Inferior parietal cortex (tissue), 1 donor: ENCODE results near the gene DDX28.
"Not testable (repeated sequence)": the region's sequence is repeated elsewhere in the genome, so short reads cannot be mapped to it uniquely, and the experiment has no call there.

Experiments used
- DNase-seq: peaks from one replicate; pipeline ENCODE4 v3.0.0-alpha.2; 2016; ENCODE audit errors: extremely low spot score

DDX28 gene

GRCh38 chr16:68037841-68038597, 15.0 kb upstream of the DDX28 start:
- DNase-seq, result no peak

DNA sequence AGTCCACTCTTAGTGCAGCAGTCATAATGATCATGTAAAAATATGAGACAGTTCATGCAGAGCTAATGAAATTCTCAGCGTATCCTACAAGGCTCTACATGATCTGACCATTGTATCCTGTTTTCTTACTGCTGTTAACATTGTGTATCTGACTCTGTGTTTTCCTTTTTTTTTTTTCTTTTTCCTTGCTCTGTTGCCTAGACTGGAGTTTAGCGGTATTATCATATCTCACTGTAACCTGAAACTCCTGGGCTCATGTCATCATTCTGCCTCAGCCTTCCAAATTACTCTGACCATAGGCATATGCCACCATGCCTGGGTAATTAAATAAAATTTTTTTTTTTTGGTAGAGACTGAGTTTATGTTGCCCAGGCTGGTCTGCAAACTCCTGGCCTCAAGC, 12.2 kb upstream of the DDX28 start:
- DNase-seq, result no peak

DNA sequence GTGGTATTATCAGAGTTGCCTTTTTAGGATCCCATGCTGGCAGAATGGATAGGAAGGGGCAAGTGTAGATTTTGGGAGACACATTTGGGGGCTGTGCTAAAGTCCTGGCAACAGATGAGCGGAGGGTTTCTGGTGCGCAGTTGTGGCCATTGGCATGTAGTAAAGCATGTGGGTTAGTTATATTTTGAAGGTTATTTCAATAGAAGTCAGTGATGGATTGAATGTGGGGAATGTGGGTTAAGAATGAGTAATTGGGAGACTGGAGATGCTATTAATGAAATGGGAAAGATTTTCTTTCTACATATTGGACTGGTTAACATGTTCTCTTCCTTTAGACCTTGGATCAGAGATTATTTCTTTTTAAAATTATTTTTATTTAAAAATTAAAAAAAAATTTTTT, 10.1 kb upstream of the DDX28 start:
- no peak for DNase-seq

- DNase-seq, result no peak
These were observed 8.9 kb upstream of the DDX28 start for GRCh38 chr16:68031951-68032350.

- DNase-seq, result not testable (repeated sequence)
These were observed 7.1 kb upstream of the DDX28 start for GRCh38 chr16:68030108-68030507.

DNA sequence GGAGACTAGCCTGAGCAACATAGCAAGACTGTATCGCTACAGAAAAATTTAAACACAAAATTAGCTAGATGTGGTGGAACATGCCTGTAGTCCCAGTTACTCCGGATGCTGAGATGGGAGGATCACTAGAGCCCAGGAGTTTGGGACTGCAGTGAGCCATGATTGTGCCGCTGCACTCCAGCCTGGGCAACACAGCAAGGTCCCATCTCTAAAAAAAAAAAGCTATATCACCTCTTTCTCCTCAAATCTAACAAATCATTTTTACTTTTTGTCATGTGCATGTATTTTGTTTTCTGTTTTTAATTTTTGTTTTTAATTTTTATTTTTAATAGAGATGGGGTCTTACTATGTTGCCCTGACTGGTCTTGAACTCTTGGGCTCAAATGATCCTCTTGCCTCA, 6.0 kb upstream of the DDX28 start:
- no peak for DNase-seq

GRCh38 chr16:68022278-68022727, 729 bp downstream of the DDX28 start:
- no peak for DNase-seq

- no peak for DNase-seq
These were observed 1.5 kb downstream of the DDX28 start for GRCh38 chr16:68021490-68021889.

DNA sequence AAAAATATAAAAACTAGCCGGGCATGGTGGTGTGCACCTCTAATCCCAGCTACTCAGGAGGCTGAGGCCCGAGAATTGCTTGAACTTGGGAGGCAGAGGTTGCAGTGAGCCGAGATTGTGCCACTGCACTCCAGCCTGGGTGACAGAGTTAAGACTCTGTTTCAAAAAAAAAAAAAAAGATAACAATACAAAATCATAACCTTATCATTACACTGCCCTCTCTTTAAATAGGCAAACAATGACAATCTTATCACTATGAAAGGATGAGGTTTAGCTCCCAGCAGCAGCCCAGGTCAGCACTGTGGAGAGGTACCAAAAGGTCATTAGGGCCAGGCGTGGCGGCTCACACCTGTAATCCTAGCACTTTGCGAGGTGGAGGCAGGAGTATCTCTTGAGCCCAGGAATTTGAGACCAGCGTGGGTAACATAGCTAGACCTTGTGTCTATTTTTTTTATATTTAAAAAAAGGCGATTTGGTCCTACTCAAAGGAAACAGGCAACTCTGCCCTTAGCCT, 3.8 kb downstream of the DDX28 start:
- no peak for DNase-seq

GRCh38 chr16:68015681-68016080, 7.4 kb downstream of the DDX28 start, which contains the start of gene DPEP2NB:
DPEP2NB (minus strand) TSS chr16:68015911; CDS start chr16:68015770, 141 bp downstream.
- DNase-seq, result no peak

DNA sequence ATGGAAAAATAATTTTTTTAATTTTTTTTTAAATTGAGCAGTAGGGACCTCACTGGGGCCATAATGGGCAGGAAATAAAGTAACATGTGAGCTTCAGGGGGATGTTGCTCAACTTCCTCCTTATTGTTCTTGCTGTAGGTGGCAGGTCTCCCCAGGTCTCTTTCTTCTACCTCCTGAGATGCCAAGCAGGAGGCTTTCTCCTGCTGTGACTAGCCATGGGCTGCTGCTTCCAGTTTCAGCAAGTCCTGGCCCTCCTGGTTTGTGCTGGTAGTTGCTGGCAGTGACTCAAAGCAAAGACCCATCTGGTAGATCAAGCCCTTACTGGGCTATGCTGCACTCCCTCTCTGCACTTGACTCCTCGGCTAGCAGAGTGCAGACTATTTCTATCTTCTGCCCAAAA, 9.6 kb downstream of the DDX28 start:
- no peak for DNase-seq

DNA sequence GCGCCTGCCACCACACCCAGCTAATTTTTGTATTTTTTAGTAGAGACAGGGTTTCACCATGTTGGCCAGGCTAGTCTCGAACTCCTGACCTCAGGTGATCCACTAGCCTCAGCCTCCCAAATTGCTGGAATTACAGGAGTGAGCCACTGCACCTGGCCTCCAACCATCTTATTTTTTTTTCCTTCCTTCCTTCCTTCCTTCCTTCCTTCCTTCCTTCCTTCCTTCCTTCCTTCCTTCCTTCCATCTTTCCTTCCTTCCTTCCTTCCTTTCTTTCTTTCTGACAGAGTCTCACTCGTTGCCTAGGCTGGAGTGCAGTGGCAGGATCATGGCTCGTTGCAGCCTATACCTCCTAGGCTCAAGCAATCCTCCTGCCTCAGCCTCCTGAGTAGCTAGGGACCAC, 13.2 kb downstream of the DDX28 start:
- DNase-seq, result not testable (repeated sequence)

- DNase-seq, result no peak
These were observed 13.8 kb downstream of the DDX28 start for GRCh38 chr16:68009157-68009735.

DNA sequence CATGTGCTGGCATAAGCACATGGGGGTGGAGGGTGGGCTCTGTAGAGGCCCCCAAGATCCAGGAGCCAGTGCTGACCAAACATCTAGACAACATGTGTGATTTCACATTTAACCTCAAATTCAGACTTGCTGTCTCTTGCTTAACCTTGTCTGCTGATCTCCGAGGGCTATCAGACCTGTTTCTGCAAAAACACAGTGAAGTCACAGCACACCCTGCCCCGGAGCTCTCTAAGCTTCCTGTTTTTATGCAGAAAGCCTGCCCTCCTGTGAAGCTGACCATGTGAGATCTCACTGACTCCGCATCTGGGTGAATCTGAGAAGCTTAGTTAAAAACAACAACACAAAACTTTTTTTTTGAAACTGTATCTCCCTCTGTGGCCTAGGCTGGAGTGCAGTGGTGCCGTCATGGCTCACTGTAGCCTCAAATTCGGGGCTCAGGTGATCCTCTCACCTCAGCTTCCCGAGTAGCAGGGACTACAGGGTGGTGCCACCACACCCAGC, 17.2 kb downstream of the DDX28 start:
- no peak for DNase-seq

DNA sequence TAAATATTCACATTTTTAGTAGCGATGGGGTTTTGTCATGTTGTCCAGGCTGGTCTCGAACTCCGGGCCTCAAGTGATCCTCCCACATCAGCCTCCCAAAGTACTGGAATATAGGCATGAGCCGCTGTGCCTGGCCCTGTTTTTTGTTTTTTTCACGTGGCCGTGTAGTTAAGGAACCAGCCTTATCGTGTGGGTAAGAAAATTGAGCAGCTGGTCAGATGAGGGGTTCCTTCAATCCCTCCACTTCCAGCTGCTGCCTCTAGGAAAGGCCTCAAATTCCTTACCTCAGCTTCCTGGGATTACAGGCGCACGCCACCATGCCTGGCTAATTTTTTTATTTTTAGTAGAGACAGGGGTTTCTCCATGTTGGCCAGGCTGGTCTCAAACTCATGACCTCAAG, 17.8 kb downstream of the DDX28 start:
- no peak for DNase-seq

DNA sequence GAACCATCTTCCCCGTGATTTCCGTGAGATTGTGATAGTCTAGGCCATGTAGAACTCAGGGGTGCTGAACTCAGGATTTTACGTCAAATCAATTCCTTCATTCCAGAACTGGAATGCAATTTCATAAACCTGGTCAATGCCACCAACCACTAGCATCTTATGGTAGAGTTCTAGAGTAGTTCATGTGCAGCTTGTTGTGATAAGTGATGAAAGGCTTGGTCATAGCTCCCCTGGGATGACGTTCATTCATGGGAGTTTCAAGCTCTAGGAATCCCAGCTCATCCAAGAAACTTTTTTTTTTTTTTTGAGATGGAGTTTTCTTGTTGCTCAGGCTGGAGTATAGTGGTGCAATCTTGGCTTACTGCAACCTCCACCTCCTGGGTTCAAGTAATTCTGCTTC, 20.0 kb downstream of the DDX28 start:
- DNase-seq, result no peak

GRCh38 chr16:68000450-68000849, 22.6 kb downstream of the DDX28 start:
- DNase-seq, result no peak

GRCh38 chr16:67999985-68000384, 23.0 kb downstream of the DDX28 start:
- DNase-seq, result no peak

DNA sequence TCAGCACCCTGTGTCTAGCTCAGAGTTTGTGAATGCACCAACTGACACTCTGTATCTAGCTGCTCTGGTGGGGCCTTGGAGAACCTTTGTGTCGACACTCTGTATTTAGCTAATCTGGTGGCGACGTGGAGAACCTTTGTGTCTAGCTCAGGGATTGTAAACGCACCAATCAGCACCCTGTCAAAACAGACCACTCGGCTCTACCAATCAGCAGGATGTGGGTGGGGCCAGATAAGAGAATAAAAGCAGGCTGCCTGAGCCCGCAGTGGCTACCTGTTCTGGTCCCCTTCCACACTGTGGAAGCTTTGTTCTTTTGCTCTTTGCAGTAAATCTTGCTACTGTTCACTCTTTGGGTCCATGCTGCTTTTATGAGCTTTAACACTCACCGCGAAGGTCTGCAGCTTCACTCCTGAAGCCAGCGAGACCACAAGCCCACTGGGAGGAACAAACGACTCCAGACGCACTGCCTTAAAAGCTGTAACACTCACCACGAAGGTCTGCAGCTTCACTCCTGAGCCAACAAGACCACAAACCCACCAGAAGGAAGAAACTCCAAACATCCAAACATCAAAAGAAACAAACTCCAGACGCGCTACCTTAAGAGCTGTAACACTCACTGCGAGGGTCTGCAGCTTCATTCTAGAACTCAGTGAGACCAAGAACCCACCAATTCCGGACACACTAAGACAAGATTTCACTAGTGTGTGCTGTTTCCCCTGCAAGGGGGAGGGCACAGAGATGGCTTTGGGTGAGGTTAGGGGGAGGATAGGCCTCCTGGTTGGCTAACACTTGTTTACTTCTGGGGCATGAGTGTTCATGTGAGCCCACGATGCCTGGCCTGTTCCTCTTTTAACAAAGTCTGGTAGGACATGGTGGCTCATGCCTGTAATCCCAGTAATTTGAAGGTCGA, 24.0 kb downstream of the DDX28 start, which contains the start of gene DPEP2:
Gene DPEP2 (minus strand): TSS at position 706 of the 910 bp plus-strand sequence. CDS start 6,272 bp downstream, outside the sequence.
- not testable (repeated sequence) for DNase-seq

DNA sequence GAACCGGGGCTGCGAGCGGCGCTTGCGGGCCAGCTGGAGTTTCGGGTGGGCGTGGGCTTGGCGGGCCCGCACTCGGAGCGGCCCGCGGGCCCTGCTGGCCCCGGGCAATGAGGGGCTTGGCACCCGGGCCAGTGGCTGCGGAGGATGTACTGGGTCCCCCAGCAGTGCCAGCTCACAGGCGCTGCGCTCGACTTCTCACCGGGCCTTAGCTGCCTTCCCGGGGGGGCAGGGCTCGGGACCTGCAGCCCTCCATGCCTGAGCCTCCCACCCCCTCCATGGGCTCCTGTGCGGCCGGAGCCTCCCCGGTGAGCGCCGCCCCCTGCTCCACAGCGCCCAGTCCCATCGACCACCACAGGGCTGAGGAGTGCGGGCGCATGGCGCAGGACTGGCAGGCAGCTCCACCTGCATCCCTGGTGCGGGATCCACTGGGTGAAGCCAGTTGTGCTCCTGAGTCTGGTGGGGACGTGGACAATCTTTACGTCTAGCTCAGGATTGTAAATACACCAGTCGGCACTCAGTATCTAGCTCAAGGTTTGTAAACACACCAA, 24.7 kb downstream of the DDX28 start:
- not testable (repeated sequence) for DNase-seq

- DNase-seq, result no peak
These were observed 26.4 kb downstream of the DDX28 start for GRCh38 chr16:67996666-67997065.
